Kidney (tissue), 14 donors: Measurements from ENCODE around the gene HEG1. TPM values are rescaled to one million over a fixed set of nuclear protein-coding genes. Genes with fewer than 3 reads are reported as not detected.

Experiments used
- DNase-seq, 5 donors: peaks; one replicate each; pipeline ENCODE4 v3.0.0-alpha.2; 2013 to 2020
- FAIRE-seq: peaks from 2 replicates; lab custom pipeline; 2012; peaks lifted over from hg19 to GRCh38; lab: Jason Lieb, UNC
- H3K27ac ChIP-seq, 2 donors: one replicate each; pipeline ENCODE4 v1.7.0; 2013; ENCODE audit warnings: low read depth in 2 of 2, low read length in 2 of 2, inconsistent platforms in 1 of 2
- H3K27me3 ChIP-seq: one replicate; pipeline ENCODE4 v1.7.1; 2013; ENCODE audit warnings: low read length, inconsistent platforms; ENCODE audit not compliant: control insufficient read depth, insufficient read depth
- H3K36me3 ChIP-seq, 3 donors: one replicate each; pipeline versions ENCODE4 v1.7.0 to v1.7.1; 2013; ENCODE audit warnings: low read length in 3 of 3, control low read depth in 1 of 3, inconsistent platforms in 1 of 3; ENCODE audit not compliant: insufficient read depth in 3 of 3, control insufficient read depth in 2 of 3
- H3K4me1 ChIP-seq, 3 donors: one replicate each; pipeline versions ENCODE4 v1.7.0 to v1.7.1; 2013; ENCODE audit warnings: low read length in 3 of 3, inconsistent platforms in 1 of 3, low read depth in 1 of 3; ENCODE audit not compliant: control insufficient read depth in 2 of 3, insufficient read depth in 2 of 3
- H3K4me3 ChIP-seq, 3 donors: one replicate each; pipeline versions ENCODE4 v1.7.0 to v1.8.1; 2013; ENCODE audit warnings: low read length in 3 of 3, control low read depth in 1 of 3, inconsistent platforms in 1 of 3
- H3K9ac ChIP-seq, 3 donors: one replicate each; pipeline versions ENCODE4 v1.7.0 to v1.7.1; 2013; ENCODE audit warnings: low read length in 3 of 3, control low read depth in 1 of 3, inconsistent platforms in 1 of 3
- H3K9me3 ChIP-seq, 3 donors: one replicate each; pipeline versions ENCODE4 v1.7.0 to v1.7.1; 2013; ENCODE audit warnings: low read length in 3 of 3, control low read depth in 1 of 3, inconsistent platforms in 1 of 3; ENCODE audit not compliant: control insufficient read depth in 2 of 3, insufficient read depth in 1 of 3
- CTCF ChIP-seq: IDR thresholded peaks from 3 replicates; pipeline ENCODE4 v1.5.1; 2012; ENCODE audit warnings: mild to moderate bottlenecking, moderate library complexity, borderline replicate concordance; ENCODE audit not compliant: insufficient read depth; ENCODE audit errors: extremely low read depth
- intact Hi-C: fragments of 100-400 bp; cut with DNase I; formaldehyde crosslinking; loops from one replicate; pipeline ENCODE4 v1.11.1; 2022
- polyA plus RNA-seq: library from polyadenylated mRNA; stranded (reverse); fragments of 350-450 nt; fragmentation: Illumina TruSeq; extraction: RNeasy Lipid Tissue Mini Kit (QIAGEN cat#74804); gene quantifications from one replicate; pipeline ENCODE4 v1.2.3, GENCODE V29; 2014; ENCODE audit warnings: low read depth, low replicate concordance; ENCODE audit not compliant: insufficient read depth
- total RNA-seq: library from RNA; stranded (reverse); fragmentation: NEBNext Ultra II Directional; extraction: Animal tissue kit (Norgen Biotek cat#: 25700); gene quantifications from one replicate; pipeline ENCODE4 v1.2.1, GENCODE V29; 2021
- donor health status: control.
- donor health status: control.
- donor health status: control.
- donor health status: control.
- donor health status: control.
- donor health status: DM: yes; HTN: yes; CAD: no.
- donor health status: Normal renal cell carcinoma (clear cell type).

Gene HEG1
- total and polyA plus RNA-seq, 2 donors from 2014 or later, result 10.3 to 96.3 TPM

DNA sequence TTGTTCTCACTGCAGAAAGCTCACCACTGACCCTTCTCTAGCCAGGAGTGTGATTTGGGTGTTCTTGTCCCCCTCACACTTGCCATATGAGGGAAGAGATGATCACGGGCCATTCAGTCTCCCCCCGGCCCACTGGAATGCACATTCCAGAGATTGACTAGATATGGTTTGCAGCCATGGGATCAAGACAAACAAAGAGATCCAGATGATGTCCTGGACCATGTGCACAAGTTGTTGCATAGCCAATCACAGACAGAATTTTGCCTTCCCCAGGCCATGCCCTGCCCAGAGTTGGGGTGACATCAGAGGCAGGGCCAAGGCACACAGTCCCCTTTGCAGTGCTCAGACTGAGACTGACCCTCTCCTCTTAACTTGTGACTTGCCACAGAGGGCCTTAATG lies 136.0 kb downstream of the HEG1 start:
- Histone ChIP-seq H3K9ac (no peak overlapping the region), H3K36me3 (no peaks in the 10 kb centered on the region), H3K4me3 (no peak overlapping the region), H3K27ac (no peak overlapping the region), H3K4me1 (no peaks in the 10 kb centered on the region), H3K9me3 (no peaks in the 10 kb centered on the region), H3K27me3 (no peaks in the 10 kb centered on the region)
- no peak for TF ChIP-seq CTCF
- intact Hi-C loops, result no loop called here
- no peak for DNase-seq
- FAIRE-seq, result no peak

- no peaks in the 10 kb centered on the region for H3K9me3 ChIP-seq
- no peak overlapping the region for H3K4me3 ChIP-seq
- H3K36me3 ChIP-seq, result no peaks in the 10 kb centered on the region
- no peaks in the 10 kb centered on the region for H3K4me1 ChIP-seq
- no peaks in the 10 kb centered on the region for H3K27me3 ChIP-seq
- FAIRE-seq (no peak), DNase-seq (no peak)
- no peak overlapping the region for H3K9ac ChIP-seq
- intact Hi-C loops, result no loop called here
- no peak overlapping the region for H3K27ac ChIP-seq
- TF ChIP-seq CTCF, result no peak
Measured at GRCh38 chr3:124918524-124918923, 137.3 kb downstream of the HEG1 start.

GRCh38 chr3:124916837-124917409 lies 138.9 kb downstream of the HEG1 start:
- FAIRE-seq (no peak), DNase-seq (peak in 3 of 5 donors; percentile 10 to 47 (median 11))
- no peak overlapping the region for H3K9ac ChIP-seq
- H3K27me3 ChIP-seq, result no peaks in the 10 kb centered on the region
- H3K9me3 ChIP-seq, result no peaks in the 10 kb centered on the region
- H3K36me3 ChIP-seq, result no peaks in the 10 kb centered on the region
- intact Hi-C loops, result no loop called here
- no peak overlapping the region for H3K4me3 ChIP-seq
- no peak for TF ChIP-seq CTCF
- no peak overlapping the region for H3K27ac ChIP-seq
- no peaks in the 10 kb centered on the region for H3K4me1 ChIP-seq

Other genes starting within 250 kb of the HEG1 start
- 115 TPM for gene ITGB5, start 168.6 kb downstream of the HEG1 start, total RNA-seq
- gene ITGB5, start 168.6 kb downstream of the HEG1 start, polyA plus RNA-seq, result 115 TPM
- gene MUC13, start 121.2 kb downstream of the HEG1 start, total RNA-seq, result 1.9 TPM
- 6.4 TPM for gene MUC13, start 121.2 kb downstream of the HEG1 start, polyA plus RNA-seq
- 29.1 TPM for gene SLC12A8, start 156.8 kb upstream of the HEG1 start, total RNA-seq
- 5.4 TPM for gene SLC12A8, start 156.8 kb upstream of the HEG1 start, polyA plus RNA-seq